Measurements from ENCODE around the gene DAPK3. TPM values are rescaled to one million over a fixed set of nuclear protein-coding genes. Genes with fewer than 3 reads are reported as not detected.
"Not testable (repeated sequence)": the region's sequence is repeated elsewhere in the genome, so short reads cannot be mapped to it uniquely, and the experiment has no call there.

The DAPK3 gene
- total and polyA plus RNA-seq, 5 experiments from 2014 or later: 17.7 to 37.8 (median 27.7) TPM

GRCh38 chr19:3975144-3975543 lies 4.2 kb upstream of the DAPK3 start:
- peak overlapping the region in 1 of 10 donors; percentile 43 for H3K27ac Mint-ChIP-seq
- H3K27me3 Mint-ChIP-seq: no peaks in the 10 kb centered on the region
- H3K36me3 Mint-ChIP-seq: peaks cover 0 to 43% (median 6%) of the 10 kb centered on the region in 3 donors
- ATAC-seq (no peak), DNase-seq (peak in 1 of 10 donors; percentile 13)
- POLR2A ChIA-PET: interaction anchor here (0.6 to 2.5 kb wide), 2 partner anchors 9 to 139 kb away, joined by 3 to 18 read pairs; partner anchors contain the start of gene EEF2
- peaks cover 6 to 20% (median 14%) of the 10 kb centered on the region in 4 donors for H3K4me1 Mint-ChIP-seq
- H3K9me3 Mint-ChIP-seq: no peaks in the 10 kb centered on the region
- no peak overlapping the region for H3K4me3 Mint-ChIP-seq

GRCh38 chr19:3970313-3970807 lies 539 bp downstream of the DAPK3 start:
- Mint-ChIP-seq H3K36me3 (peaks cover 0 to 24% (median 2%) of the 10 kb centered on the region in 3 donors), H3K4me3 (peak overlapping the region; percentile 83 to 93 (median 88)), H3K4me1 (peaks cover 16 to 42% (median 23%) of the 10 kb centered on the region in 4 donors), H3K27me3 (no peaks in the 10 kb centered on the region), H3K27ac (peak overlapping the region; percentile 60 to 93 (median 86)), H3K9me3 (no peaks in the 10 kb centered on the region)
- peak in 1 of 2 donors; percentile 11 for ATAC-seq
- POLR2A ChIA-PET: interaction anchor here (1.0 to 2.3 kb wide), 7 partner anchors 9 to 276 kb away, joined by 4 to 41 read pairs (median 6); partner anchors contain the start of genes EEF2, MRPL54, PIAS4 and YJU2
- no peak for DNase-seq

- peaks cover 0 to 29% (median 2%) of the 10 kb centered on the region in 3 donors for H3K36me3 Mint-ChIP-seq
- H3K4me1 Mint-ChIP-seq: peaks cover 16 to 45% (median 23%) of the 10 kb centered on the region in 4 donors
- ATAC-seq (no peak), DNase-seq (no peak)
- POLR2A ChIA-PET: interaction anchor here (0.6 to 1.7 kb wide), 4 partner anchors 9 to 361 kb away, joined by 3 to 12 read pairs (median 4); partner anchors contain the start of gene EEF2
- H3K27me3 Mint-ChIP-seq: no peaks in the 10 kb centered on the region
- H3K27ac Mint-ChIP-seq: peak overlapping the region; percentile 60 to 93 (median 86)
- H3K4me3 Mint-ChIP-seq: peak overlapping the region; percentile 83 to 93 (median 88)
- H3K9me3 Mint-ChIP-seq: no peaks in the 10 kb centered on the region
Measured at GRCh38 chr19:3969435-3970312, 1.2 kb downstream of the DAPK3 start.

- H3K4me3 Mint-ChIP-seq: peak overlapping the region; percentile 26 to 93 (median 86)
- H3K9me3 Mint-ChIP-seq: no peaks in the 10 kb centered on the region
- peak overlapping the region in 7 of 10 donors; percentile 36 to 88 (median 60) for H3K27ac Mint-ChIP-seq
- POLR2A ChIA-PET: interaction anchor here (0.5 to 1.7 kb wide), 8 partner anchors 9 to 360 kb away, joined by 3 to 12 read pairs (median 4); partner anchors contain the start of gene EEF2
- no peaks in the 10 kb centered on the region for H3K27me3 Mint-ChIP-seq
- H3K36me3 Mint-ChIP-seq: peaks cover 0 to 32% (median 2%) of the 10 kb centered on the region in 3 donors
- DNase-seq (no peak), ATAC-seq (no peak)
- peaks cover 16 to 45% (median 23%) of the 10 kb centered on the region in 4 donors for H3K4me1 Mint-ChIP-seq
Measured at GRCh38 chr19:3968556-3969434, 2.1 kb downstream of the DAPK3 start.

- ATAC-seq, H3K27me3 Mint-ChIP-seq, DNase-seq, H3K9me3 Mint-ChIP-seq: not testable (repeated sequence)
- H3K27ac Mint-ChIP-seq: peak overlapping the region in 1 of 10 donors; percentile 53
- H3K36me3 Mint-ChIP-seq: peaks cover 0 to 40% (median 2%) of the 10 kb centered on the region in 3 donors
- POLR2A ChIA-PET: interaction anchor here (0.5 to 1.7 kb wide), 4 partner anchors 8 to 77 kb away, joined by 3 to 12 read pairs (median 3); partner anchors contain the start of gene EEF2
- peak overlapping the region in 1 of 10 donors; percentile 48 for H3K4me3 Mint-ChIP-seq
- peaks cover 16 to 45% (median 23%) of the 10 kb centered on the region in 4 donors for H3K4me1 Mint-ChIP-seq
Measured at GRCh38 chr19:3967983-3968382, 2.9 kb downstream of the DAPK3 start.

- peaks cover 16 to 44% (median 21%) of the 10 kb centered on the region in 4 donors for H3K4me1 Mint-ChIP-seq
- peak overlapping the region in 2 of 10 donors; percentile 38 to 53 for H3K27ac Mint-ChIP-seq
- H3K4me3 Mint-ChIP-seq: peak overlapping the region in 3 of 10 donors; percentile 6 to 27 (median 14)
- POLR2A ChIA-PET: no interaction called here
- H3K27me3 Mint-ChIP-seq: no peaks in the 10 kb centered on the region
- ATAC-seq (no peak), DNase-seq (no peak)
- H3K9me3 Mint-ChIP-seq: no peaks in the 10 kb centered on the region
- H3K36me3 Mint-ChIP-seq: peaks cover 0 to 52% (median 2%) of the 10 kb centered on the region in 3 donors
Measured at GRCh38 chr19:3966051-3967017, 4.6 kb downstream of the DAPK3 start.

GRCh38 chr19:3964256-3965194 lies 6.4 kb downstream of the DAPK3 start:
- no peaks in the 10 kb centered on the region for H3K9me3 Mint-ChIP-seq
- POLR2A ChIA-PET: interaction anchor here (0.5 kb wide), 2 partner anchors 43 to 1660 kb away, joined by 3 to 5 read pairs; no protein-coding TSS in a partner anchor
- H3K27ac Mint-ChIP-seq: no peak overlapping the region
- DNase-seq: no peak
- ATAC-seq: no peak
- peaks cover 0 to 66% (median 2%) of the 10 kb centered on the region in 3 donors for H3K36me3 Mint-ChIP-seq
- peaks cover 5 to 31% (median 7%) of the 10 kb centered on the region in 4 donors for H3K4me1 Mint-ChIP-seq
- no peaks in the 10 kb centered on the region for H3K27me3 Mint-ChIP-seq
- no peak overlapping the region for H3K4me3 Mint-ChIP-seq

- Mint-ChIP-seq H3K36me3 (peaks cover 0 to 61% (median 2%) of the 10 kb centered on the region in 3 donors), H3K27me3 (no peaks in the 10 kb centered on the region), H3K4me3 (no peak overlapping the region), H3K27ac (no peak overlapping the region), H3K9me3 (no peaks in the 10 kb centered on the region), H3K4me1 (peaks cover 0 to 22% (median 3%) of the 10 kb centered on the region in 4 donors)
- no peak for ATAC-seq
- DNase-seq: no peak
- POLR2A ChIA-PET: interaction anchor here (0.5 kb wide), 2 partner anchors 43 to 1659 kb away, joined by 3 to 5 read pairs; no protein-coding TSS in a partner anchor
Measured at GRCh38 chr19:3963458-3964255, 7.2 kb downstream of the DAPK3 start.

GRCh38 chr19:3961007-3961406 lies 9.9 kb downstream of the DAPK3 start:
- Mint-ChIP-seq H3K36me3 (peaks cover 0 to 62% (median 0%) of the 10 kb centered on the region in 3 donors), H3K27ac (no peak overlapping the region), H3K4me3 (no peak overlapping the region), H3K27me3 (no peaks in the 10 kb centered on the region), H3K4me1 (peaks cover 0 to 7% (median 0%) of the 10 kb centered on the region in 4 donors), H3K9me3 (no peaks in the 10 kb centered on the region)
- ATAC-seq (no peak), DNase-seq (no peak)
- POLR2A ChIA-PET: no interaction called here

Measured in naive thymus-derived CD8-positive, alpha-beta T cell (primary cell).